ENCODE measurements around the gene DCX. TPM values are rescaled to one million over a fixed set of nuclear protein-coding genes. Genes with fewer than 3 reads are reported as not detected.

The DCX gene
- total and polyA plus RNA-seq, 2 experiments from 2014 or later, result 0.66 to 3.0 TPM

DNA sequence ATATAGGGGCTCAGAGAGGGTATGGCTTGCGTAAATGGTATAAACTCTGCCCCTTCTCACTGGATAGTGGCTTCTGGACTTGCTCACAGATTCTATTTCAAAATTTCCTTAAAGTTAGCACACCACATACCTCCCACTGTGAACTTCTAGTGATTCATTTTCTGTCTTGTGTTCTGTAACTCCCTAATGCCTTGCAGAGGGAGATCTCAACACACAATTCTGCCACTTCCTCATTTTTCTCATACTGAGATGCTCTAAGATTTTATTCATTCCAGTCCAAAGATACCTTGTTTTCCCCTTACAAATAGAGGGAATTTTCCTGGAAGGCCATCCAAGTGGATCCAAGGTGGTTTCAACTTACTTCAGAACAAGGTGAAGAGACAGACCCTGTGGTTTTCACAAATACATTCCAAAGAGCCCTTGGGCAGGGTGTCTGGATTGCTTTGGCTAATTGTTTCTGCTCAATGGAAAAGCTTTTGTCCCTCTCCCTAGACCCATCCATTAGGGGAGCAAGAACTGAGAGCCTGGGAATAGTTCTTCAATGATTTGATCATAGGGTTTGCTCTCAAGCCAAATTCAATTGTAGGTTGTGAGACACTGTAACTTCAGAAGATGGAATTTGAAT, 89.6 kb downstream of the DCX start:
- ATAC-seq, result no peak

More for the DNA sequence above, 89.6 kb downstream of the DCX start:
- no peak overlapping the region for H2AFZ ChIP-seq
- no peak overlapping the region for H3K4me3 Mint-ChIP-seq
- TF ChIP-seq, protein P1, sequence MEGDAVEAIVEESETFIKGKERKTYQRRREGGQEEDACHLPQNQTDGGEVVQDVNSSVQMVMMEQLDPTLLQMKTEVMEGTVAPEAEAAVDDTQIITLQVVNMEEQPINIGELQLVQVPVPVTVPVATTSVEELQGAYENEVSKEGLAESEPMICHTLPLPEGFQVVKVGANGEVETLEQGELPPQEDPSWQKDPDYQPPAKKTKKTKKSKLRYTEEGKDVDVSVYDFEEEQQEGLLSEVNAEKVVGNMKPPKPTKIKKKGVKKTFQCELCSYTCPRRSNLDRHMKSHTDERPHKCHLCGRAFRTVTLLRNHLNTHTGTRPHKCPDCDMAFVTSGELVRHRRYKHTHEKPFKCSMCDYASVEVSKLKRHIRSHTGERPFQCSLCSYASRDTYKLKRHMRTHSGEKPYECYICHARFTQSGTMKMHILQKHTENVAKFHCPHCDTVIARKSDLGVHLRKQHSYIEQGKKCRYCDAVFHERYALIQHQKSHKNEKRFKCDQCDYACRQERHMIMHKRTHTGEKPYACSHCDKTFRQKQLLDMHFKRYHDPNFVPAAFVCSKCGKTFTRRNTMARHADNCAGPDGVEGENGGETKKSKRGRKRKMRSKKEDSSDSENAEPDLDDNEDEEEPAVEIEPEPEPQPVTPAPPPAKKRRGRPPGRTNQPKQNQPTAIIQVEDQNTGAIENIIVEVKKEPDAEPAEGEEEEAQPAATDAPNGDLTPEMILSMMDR (conservative IDR thresholded peaks at IDR 0.05; ENCODE audit: low read depth in 2 of 2), result no peak
- TF ChIP-seq, protein P2, sequence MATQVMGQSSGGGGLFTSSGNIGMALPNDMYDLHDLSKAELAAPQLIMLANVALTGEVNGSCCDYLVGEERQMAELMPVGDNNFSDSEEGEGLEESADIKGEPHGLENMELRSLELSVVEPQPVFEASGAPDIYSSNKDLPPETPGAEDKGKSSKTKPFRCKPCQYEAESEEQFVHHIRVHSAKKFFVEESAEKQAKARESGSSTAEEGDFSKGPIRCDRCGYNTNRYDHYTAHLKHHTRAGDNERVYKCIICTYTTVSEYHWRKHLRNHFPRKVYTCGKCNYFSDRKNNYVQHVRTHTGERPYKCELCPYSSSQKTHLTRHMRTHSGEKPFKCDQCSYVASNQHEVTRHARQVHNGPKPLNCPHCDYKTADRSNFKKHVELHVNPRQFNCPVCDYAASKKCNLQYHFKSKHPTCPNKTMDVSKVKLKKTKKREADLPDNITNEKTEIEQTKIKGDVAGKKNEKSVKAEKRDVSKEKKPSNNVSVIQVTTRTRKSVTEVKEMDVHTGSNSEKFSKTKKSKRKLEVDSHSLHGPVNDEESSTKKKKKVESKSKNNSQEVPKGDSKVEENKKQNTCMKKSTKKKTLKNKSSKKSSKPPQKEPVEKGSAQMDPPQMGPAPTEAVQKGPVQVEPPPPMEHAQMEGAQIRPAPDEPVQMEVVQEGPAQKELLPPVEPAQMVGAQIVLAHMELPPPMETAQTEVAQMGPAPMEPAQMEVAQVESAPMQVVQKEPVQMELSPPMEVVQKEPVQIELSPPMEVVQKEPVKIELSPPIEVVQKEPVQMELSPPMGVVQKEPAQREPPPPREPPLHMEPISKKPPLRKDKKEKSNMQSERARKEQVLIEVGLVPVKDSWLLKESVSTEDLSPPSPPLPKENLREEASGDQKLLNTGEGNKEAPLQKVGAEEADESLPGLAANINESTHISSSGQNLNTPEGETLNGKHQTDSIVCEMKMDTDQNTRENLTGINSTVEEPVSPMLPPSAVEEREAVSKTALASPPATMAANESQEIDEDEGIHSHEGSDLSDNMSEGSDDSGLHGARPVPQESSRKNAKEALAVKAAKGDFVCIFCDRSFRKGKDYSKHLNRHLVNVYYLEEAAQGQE (IDR thresholded peaks at IDR 0.05; ENCODE audit: unreplicated experiment), result no peak
- TF ChIP-seq ZNF331 (CRISPR knock-in tag; IDR thresholded peaks at IDR 0.05; ENCODE audit: low read depth) (no peak), CREB1 (CRISPR knock-in tag; IDR thresholded peaks at IDR 0.05; ENCODE audit: low read depth) (no peak), NANOG (IDR thresholded peaks at IDR 0.05; ENCODE audit: borderline replicate concordance) (no peak), STAT1 (IDR thresholded peaks at IDR 0.05; ENCODE audit: unreplicated experiment) (no peak), ZNF114 (CRISPR knock-in tag; IDR thresholded peaks at IDR 0.05) (no peak), POLR2AphosphoS5 (IDR thresholded peaks at IDR 0.05; ENCODE audit: low read depth) (no peak), JUNB (IDR thresholded peaks at IDR 0.05; ENCODE audit: unreplicated experiment) (no peak)
- TF ChIP-seq, protein P3, sequence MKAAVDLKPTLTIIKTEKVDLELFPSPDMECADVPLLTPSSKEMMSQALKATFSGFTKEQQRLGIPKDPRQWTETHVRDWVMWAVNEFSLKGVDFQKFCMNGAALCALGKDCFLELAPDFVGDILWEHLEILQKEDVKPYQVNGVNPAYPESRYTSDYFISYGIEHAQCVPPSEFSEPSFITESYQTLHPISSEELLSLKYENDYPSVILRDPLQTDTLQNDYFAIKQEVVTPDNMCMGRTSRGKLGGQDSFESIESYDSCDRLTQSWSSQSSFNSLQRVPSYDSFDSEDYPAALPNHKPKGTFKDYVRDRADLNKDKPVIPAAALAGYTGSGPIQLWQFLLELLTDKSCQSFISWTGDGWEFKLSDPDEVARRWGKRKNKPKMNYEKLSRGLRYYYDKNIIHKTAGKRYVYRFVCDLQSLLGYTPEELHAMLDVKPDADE (IDR thresholded peaks at IDR 0.05), result no peak
- TF ChIP-seq, protein P4, sequence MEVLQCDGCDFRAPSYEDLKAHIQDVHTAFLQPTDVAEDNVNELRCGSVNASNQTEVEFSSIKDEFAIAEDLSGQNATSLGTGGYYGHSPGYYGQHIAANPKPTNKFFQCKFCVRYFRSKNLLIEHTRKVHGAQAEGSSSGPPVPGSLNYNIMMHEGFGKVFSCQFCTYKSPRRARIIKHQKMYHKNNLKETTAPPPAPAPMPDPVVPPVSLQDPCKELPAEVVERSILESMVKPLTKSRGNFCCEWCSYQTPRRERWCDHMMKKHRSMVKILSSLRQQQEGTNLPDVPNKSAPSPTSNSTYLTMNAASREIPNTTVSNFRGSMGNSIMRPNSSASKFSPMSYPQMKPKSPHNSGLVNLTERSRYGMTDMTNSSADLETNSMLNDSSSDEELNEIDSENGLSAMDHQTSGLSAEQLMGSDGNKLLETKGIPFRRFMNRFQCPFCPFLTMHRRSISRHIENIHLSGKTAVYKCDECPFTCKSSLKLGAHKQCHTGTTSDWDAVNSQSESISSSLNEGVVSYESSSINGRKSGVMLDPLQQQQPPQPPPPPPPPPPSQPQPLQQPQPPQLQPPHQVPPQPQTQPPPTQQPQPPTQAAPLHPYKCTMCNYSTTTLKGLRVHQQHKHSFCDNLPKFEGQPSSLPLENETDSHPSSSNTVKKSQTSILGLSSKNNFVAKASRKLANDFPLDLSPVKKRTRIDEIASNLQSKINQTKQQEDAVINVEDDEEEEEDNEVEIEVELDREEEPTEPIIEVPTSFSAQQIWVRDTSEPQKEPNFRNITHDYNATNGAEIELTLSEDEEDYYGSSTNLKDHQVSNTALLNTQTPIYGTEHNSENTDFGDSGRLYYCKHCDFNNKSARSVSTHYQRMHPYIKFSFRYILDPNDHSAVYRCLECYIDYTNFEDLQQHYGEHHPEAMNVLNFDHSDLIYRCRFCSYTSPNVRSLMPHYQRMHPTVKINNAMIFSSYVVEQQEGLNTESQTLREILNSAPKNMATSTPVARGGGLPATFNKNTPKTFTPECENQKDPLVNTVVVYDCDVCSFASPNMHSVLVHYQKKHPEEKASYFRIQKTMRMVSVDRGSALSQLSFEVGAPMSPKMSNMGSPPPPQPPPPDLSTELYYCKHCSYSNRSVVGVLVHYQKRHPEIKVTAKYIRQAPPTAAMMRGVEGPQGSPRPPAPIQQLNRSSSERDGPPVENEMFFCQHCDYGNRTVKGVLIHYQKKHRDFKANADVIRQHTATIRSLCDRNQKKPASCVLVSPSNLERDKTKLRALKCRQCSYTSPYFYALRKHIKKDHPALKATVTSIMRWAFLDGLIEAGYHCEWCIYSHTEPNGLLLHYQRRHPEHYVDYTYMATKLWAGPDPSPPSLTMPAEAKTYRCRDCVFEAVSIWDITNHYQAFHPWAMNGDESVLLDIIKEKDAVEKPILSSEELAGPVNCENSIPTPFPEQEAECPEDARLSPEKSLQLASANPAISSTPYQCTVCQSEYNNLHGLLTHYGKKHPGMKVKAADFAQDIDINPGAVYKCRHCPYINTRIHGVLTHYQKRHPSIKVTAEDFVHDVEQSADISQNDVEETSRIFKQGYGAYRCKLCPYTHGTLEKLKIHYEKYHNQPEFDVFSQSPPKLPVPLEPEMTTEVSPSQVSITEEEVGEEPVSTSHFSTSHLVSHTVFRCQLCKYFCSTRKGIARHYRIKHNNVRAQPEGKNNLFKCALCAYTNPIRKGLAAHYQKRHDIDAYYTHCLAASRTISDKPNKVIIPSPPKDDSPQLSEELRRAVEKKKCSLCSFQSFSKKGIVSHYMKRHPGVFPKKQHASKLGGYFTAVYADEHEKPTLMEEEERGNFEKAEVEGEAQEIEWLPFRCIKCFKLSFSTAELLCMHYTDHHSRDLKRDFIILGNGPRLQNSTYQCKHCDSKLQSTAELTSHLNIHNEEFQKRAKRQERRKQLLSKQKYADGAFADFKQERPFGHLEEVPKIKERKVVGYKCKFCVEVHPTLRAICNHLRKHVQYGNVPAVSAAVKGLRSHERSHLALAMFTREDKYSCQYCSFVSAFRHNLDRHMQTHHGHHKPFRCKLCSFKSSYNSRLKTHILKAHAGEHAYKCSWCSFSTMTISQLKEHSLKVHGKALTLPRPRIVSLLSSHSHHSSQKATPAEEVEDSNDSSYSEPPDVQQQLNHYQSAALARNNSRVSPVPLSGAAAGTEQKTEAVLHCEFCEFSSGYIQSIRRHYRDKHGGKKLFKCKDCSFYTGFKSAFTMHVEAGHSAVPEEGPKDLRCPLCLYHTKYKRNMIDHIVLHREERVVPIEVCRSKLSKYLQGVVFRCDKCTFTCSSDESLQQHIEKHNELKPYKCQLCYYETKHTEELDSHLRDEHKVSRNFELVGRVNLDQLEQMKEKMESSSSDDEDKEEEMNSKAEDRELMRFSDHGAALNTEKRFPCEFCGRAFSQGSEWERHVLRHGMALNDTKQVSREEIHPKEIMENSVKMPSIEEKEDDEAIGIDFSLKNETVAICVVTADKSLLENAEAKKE (CRISPR knock-in tag; IDR thresholded peaks at IDR 0.05), result no peak
- no peaks in the 10 kb centered on the region for H3K27me3 Mint-ChIP-seq (ENCODE audit: insufficient read depth, low read depth, poor library complexity)
- no peaks in the 10 kb centered on the region for H3K27me3 ChIP-seq (ENCODE audit: insufficient read depth)
- peaks cover 10% of the 10 kb centered on the region; the same call in 1 of the 2 replicates for H3K4me1 ChIP-seq (ENCODE audit: insufficient read depth)
- no peaks in the 10 kb centered on the region for H3F3A ChIP-seq (replicated peaks; ENCODE audit: low read depth)
- no peak overlapping the region for H3K27ac ChIP-seq (ENCODE audit: low read depth)
- no peaks in the 10 kb centered on the region for H3K9me3 Mint-ChIP-seq
- H3K27ac Mint-ChIP-seq, result no peak overlapping the region
- H3K4me3 ChIP-seq, result no peak overlapping the region
- H3K36me3 ChIP-seq (ENCODE audit: insufficient read depth), result no peaks in the 10 kb centered on the region
- H3K36me3 Mint-ChIP-seq (ENCODE audit: low read depth), result no peaks in the 10 kb centered on the region
- peaks cover 8% of the 10 kb centered on the region; the same call in 2 of the 3 replicates for H3K4me1 Mint-ChIP-seq
- no peak overlapping the region for H3K4me2 ChIP-seq
- H3K79me2 ChIP-seq (replicated peaks; ENCODE audit: insufficient read depth), result no peaks in the 10 kb centered on the region
- no peaks in the 10 kb centered on the region for H4K20me1 ChIP-seq (replicated peaks; ENCODE audit: insufficient read depth)
- H3K9me2 ChIP-seq (ENCODE audit: insufficient read depth), result no peaks in the 10 kb centered on the region
- no peak for DNase-seq (ENCODE audit: low spot score)

Measured in GM23338 (cell line).